HCEC 1CT (cell line): ENCODE data around the gene UFSP2.
A peak's percentile ranks its signal among the peaks of the same experiment; 100 is the strongest.

Experiments used
- DNase-seq: peaks from one replicate; pipeline ENCODE4 v3.0.0-alpha.2; 2017

Gene UFSP2

GRCh38 chr4:185425647-185426352, at the start of gene UFSP2:
Gene UFSP2 (minus strand): TSS chr4:185425964. CDS start chr4:185425868, 96 bp downstream.
- DNase-seq: peak; percentile 67

- no peak for DNase-seq
These were observed 47.5 kb upstream of the UFSP2 start for GRCh38 chr4:185473247-185473646.

GRCh38 chr4:185472103-185472542, 46.4 kb upstream of the UFSP2 start:
- DNase-seq: no peak

- DNase-seq: peak; percentile 91
These were observed 45.7 kb upstream of the UFSP2 start, which contains the start of gene CCDC110 for GRCh38 chr4:185471235-185472102. Gene CCDC110 (minus strand): TSS chr4:185471733. CDS start chr4:185471683, 50 bp downstream.

GRCh38 chr4:185470501-185471195, 44.9 kb upstream of the UFSP2 start:
- DNase-seq: no peak

- DNase-seq: no peak
These were observed 43.9 kb upstream of the UFSP2 start for GRCh38 chr4:185469580-185470154.

GRCh38 chr4:185468999-185469398, 43.2 kb upstream of the UFSP2 start:
- no peak for DNase-seq

- DNase-seq: no peak
These were observed 42.2 kb upstream of the UFSP2 start for GRCh38 chr4:185467991-185468390.

GRCh38 chr4:185467101-185467500, 41.3 kb upstream of the UFSP2 start:
- no peak for DNase-seq

GRCh38 chr4:185465707-185466106, 39.9 kb upstream of the UFSP2 start:
- DNase-seq: no peak

- no peak for DNase-seq
These were observed 39.1 kb upstream of the UFSP2 start for GRCh38 chr4:185464887-185465286.

- DNase-seq: no peak
These were observed 38.4 kb upstream of the UFSP2 start for GRCh38 chr4:185464183-185464582.

- no peak for DNase-seq
These were observed 37.8 kb upstream of the UFSP2 start for GRCh38 chr4:185463541-185463940.

- DNase-seq: no peak
These were observed 35.8 kb upstream of the UFSP2 start for GRCh38 chr4:185461565-185461964.

- DNase-seq: no peak
These were observed 31.4 kb upstream of the UFSP2 start for GRCh38 chr4:185457136-185457535.

- DNase-seq: no peak
These were observed 30.4 kb upstream of the UFSP2 start for GRCh38 chr4:185456131-185456530.

- no peak for DNase-seq
These were observed 19.4 kb upstream of the UFSP2 start for GRCh38 chr4:185445209-185445608.

GRCh38 chr4:185441479-185441878, 15.7 kb upstream of the UFSP2 start:
- DNase-seq: no peak

- no peak for DNase-seq
These were observed 12.0 kb upstream of the UFSP2 start for GRCh38 chr4:185437809-185438208.

GRCh38 chr4:185435466-185435865, 9.7 kb upstream of the UFSP2 start:
- DNase-seq: no peak

- DNase-seq: no peak
These were observed 3.9 kb upstream of the UFSP2 start for GRCh38 chr4:185429660-185430059.

- DNase-seq: no peak
These were observed 1.4 kb upstream of the UFSP2 start for GRCh38 chr4:185426960-185427688.
